A673 (cell line): ENCODE results near the gene SLC35E4.

Experiments used
- CTCF ChIP-seq: fragments of 300-800, 200-600 bp; sonication (generic); conservative IDR thresholded peaks from 2 replicates; pipeline ENCODE4 v1.5.1; 2017; ENCODE audit warnings: low read depth, mild to moderate bottlenecking, antibody characterized with exemption, low read length, moderate library complexity, mixed read lengths
- EZH2 ChIP-seq: fragments of 200-600 bp; sonication (generic); IDR thresholded peaks from 2 replicates; pipeline ENCODE4 v1.6.1; 2017; ENCODE audit warnings: borderline replicate concordance, low read depth, mild to moderate bottlenecking, mixed read lengths, antibody characterized with exemption, low read length; ENCODE audit not compliant: poor library complexity, severe bottlenecking

- TF ChIP-seq CTCF, result no peak
- TF ChIP-seq EZH2, result no peak
These were observed 31.8 kb upstream of the SLC35E4 start for GRCh38 chr22:30603801-30604200.
